Coronary artery (tissue), 2 donors: ENCODE measurements around the gene KRT14.
"Not testable (repeated sequence)": the region's sequence is repeated elsewhere in the genome, so short reads cannot be mapped to it uniquely, and the experiment has no call there.

ENCODE experiments used
- DNase-seq: peaks from one replicate; pipeline ENCODE4 v3.0.0-alpha.2; 2017; ENCODE audit warnings: low spot score
- H3K27ac ChIP-seq, 2 donors: fragments of 200-600 bp; sonication (generic); one replicate each; pipeline ENCODE4 v1.5.1; 2016 to 2019
- H3K4me3 ChIP-seq: fragments of 200-600 bp; sonication (generic); 2 replicates; pipeline ENCODE4 v1.5.1; 2016; ENCODE audit warnings: mild to moderate bottlenecking, moderate library complexity
- TF ChIP-seq, protein P1 (sequence below): fragments of 200-600 bp; sonication (generic); IDR thresholded peaks from one replicate; pipeline ENCODE4 v1.5.1; 2019; ENCODE audit warnings: antibody characterized with exemption

KRT14 gene

DNA sequence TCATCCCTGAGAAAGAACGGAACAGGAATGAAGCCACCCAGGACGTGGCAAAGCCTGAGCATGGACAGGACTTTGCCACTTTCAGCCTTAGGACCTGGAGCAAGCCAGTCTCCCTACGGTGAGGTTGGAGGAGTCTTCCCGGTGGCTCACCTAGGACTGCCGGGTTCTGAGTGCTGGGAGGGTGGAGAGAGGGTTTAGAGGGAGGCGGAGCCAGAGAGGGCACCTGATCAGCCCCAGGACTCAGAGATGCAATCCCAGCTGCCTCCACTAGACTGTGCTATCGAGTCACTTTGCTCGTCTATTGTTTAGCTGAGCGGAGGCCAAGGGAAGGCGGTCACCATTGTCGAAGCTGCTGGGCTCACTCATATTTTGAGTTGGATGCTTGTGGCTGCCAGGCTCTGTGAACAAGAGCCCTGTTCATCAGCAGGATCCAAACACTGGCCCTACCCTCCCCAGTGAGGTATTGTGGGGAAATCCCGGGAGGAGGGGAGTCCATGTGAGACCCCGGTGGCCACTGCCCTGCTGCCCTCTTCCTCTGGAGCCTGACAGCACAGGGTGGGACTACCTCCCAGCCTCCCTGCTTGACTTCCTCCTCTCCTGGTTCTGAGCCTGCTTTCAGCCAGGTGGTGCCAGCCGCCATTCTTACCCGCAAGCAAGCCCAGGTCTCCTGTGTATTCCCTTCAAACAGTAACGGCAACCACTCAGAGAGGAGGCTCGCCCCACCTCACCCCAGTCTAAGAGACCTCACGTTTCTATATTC lies 7.0 kb downstream of the KRT14 start:
- Histone ChIP-seq H3K4me3 (no peak overlapping the region), H3K27ac (no peak overlapping the region)
- TF ChIP-seq, protein P1, sequence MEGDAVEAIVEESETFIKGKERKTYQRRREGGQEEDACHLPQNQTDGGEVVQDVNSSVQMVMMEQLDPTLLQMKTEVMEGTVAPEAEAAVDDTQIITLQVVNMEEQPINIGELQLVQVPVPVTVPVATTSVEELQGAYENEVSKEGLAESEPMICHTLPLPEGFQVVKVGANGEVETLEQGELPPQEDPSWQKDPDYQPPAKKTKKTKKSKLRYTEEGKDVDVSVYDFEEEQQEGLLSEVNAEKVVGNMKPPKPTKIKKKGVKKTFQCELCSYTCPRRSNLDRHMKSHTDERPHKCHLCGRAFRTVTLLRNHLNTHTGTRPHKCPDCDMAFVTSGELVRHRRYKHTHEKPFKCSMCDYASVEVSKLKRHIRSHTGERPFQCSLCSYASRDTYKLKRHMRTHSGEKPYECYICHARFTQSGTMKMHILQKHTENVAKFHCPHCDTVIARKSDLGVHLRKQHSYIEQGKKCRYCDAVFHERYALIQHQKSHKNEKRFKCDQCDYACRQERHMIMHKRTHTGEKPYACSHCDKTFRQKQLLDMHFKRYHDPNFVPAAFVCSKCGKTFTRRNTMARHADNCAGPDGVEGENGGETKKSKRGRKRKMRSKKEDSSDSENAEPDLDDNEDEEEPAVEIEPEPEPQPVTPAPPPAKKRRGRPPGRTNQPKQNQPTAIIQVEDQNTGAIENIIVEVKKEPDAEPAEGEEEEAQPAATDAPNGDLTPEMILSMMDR = peak; percentile 49
- DNase-seq = peak; percentile 79

- DNase-seq = no peak
- no peak overlapping the region for H3K27ac ChIP-seq
- TF ChIP-seq, protein P1 = no peak
These were observed 7.7 kb downstream of the KRT14 start for GRCh38 chr17:41578971-41579370.

GRCh38 chr17:41578538-41578937 lies 8.2 kb downstream of the KRT14 start:
- H3K27ac ChIP-seq = no peak overlapping the region
- no peak for DNase-seq
- TF ChIP-seq, protein P1 = no peak
- no peak overlapping the region for H3K4me3 ChIP-seq

More at GRCh38 chr17:41578971-41579370, 7.7 kb downstream of the KRT14 start:
- H3K4me3 ChIP-seq = no peak overlapping the region

- not testable (repeated sequence) for H3K4me3 ChIP-seq, H3K27ac ChIP-seq, DNase-seq
These were observed 10.0 kb downstream of the KRT14 start for GRCh38 chr17:41576740-41577139.

DNA sequence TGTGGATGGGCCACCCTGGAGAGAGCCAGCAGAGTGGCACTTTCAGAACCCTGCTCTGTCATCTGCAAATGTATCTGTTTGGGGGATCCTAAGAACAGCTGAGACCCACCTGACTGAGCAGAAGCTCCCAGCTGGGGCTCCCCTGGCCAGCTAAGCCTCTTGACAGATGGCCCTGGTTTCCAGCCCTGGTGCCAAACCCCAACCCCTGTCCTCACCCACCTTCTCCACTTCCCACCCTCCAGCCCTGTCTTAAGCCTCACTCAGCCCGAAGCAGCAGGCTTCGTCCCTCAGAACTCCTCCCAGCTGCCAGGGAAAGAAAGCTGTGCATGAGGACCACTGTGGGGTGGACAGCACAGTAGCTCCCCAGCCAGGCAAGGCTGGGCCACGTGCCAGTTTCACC lies 11.4 kb downstream of the KRT14 start:
- DNase-seq = no peak
- TF ChIP-seq, protein P1 = no peak
- H3K4me3 ChIP-seq = no peak overlapping the region

GRCh38 chr17:41571561-41572434 lies 14.9 kb downstream of the KRT14 start, which contains the start of gene KRT9:
Gene KRT9, minus strand, starts transcription at chr17:41572059. Its CDS starts 67 bp downstream, at chr17:41571992.
- H3K27ac ChIP-seq = no peak within 1 kb of the TSS
- DNase-seq = no peak
- H3K4me3 ChIP-seq = no peak within 1 kb of the TSS
- TF ChIP-seq, protein P1 = no peak

More for the DNA sequence above, 11.4 kb downstream of the KRT14 start:
- no peak overlapping the region for H3K27ac ChIP-seq

DNA sequence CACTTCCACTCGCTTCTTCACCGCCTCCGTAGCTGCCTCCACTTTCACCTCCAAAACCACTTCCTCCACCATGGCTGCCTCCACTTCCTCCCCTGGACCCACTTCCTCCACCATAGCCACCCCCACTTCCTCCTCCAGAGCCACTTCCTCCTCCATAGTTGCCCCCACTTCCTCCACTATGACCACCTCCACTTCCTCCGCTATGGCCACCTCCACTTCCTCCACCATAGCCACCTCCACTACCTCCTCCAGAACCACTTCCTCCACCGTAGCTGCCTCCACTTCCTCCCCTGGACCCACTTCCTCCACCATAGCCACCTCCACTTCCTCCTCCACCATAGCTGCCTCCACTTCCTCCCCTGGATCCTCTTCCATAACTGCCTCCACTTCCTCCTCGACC lies 19.4 kb downstream of the KRT14 start:
- Histone ChIP-seq H3K4me3 (no peak overlapping the region), H3K27ac (no peak overlapping the region)
- TF ChIP-seq, protein P1 = no peak
- no peak for DNase-seq
